GM12872 (cell line): ENCODE results near the gene AKAP9.

Experiments
- TF ChIP-seq, protein P1 (sequence below): IDR thresholded peaks from 3 replicates; pipeline ENCODE4 v1.5.1; 2011; ENCODE audit warnings: low read depth, mild to moderate bottlenecking, low read length, moderate library complexity; ENCODE audit not compliant: insufficient read depth

AKAP9 gene

DNA sequence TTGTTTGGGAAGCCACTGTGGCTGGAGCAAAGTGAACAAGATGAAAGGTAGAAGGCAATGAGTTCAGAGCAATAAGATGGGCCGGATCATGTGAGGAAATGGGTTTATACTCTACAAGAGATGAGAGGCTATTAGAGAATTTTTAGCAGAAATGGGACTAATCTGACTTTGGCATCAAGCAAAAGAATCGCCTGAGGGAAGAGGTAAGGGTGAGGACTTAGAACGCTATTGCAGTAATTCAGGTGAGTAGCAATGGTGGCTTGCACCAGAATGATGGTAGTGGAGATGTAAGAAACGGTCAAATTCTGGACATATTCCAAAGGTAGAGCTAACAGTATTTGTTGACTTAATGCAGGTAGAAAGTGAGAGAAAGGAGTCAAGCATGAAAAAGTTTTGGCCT is 29.5 kb upstream of the AKAP9 start:
- TF ChIP-seq, protein P1, sequence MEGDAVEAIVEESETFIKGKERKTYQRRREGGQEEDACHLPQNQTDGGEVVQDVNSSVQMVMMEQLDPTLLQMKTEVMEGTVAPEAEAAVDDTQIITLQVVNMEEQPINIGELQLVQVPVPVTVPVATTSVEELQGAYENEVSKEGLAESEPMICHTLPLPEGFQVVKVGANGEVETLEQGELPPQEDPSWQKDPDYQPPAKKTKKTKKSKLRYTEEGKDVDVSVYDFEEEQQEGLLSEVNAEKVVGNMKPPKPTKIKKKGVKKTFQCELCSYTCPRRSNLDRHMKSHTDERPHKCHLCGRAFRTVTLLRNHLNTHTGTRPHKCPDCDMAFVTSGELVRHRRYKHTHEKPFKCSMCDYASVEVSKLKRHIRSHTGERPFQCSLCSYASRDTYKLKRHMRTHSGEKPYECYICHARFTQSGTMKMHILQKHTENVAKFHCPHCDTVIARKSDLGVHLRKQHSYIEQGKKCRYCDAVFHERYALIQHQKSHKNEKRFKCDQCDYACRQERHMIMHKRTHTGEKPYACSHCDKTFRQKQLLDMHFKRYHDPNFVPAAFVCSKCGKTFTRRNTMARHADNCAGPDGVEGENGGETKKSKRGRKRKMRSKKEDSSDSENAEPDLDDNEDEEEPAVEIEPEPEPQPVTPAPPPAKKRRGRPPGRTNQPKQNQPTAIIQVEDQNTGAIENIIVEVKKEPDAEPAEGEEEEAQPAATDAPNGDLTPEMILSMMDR, result no peak

DNA sequence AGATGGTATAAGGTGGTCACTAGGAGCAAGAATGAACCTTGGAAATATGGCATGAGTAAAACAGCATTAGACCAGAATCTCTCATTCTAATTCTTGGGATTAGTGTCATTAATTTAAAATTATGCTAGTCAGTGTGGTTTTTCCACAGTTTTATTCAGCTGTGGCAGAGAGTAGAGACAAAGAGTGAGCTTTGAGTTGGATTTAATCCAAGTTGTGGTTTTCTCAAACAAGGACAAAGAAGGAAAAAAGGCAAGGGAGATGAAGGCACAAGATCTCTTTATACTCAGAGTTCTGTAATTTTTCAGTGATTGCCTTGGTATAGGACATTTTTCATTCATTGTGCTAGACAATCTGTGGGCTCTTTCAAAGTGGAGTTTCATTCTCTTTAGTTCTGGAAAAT is 28.2 kb upstream of the AKAP9 start:
- TF ChIP-seq, protein P1, result no peak

DNA sequence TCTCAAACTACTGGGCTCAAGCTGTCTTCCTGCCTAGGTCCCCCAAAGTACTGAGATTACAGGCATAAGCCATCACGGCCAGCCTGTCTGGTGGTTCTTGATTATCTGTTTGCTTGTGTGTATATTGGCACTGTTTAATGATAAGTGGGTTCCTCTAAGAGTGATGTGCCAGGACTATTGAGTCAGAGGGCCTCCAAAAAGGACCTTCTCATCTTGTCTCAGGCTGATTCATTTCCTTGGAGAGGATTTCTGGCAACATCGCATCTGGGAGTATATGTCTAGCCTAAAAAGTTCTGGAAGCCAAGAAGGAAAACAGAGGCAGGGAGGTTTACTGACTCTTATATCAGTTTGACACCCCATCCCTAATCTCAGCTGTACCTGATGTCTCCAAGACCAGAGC is 27.1 kb upstream of the AKAP9 start:
- TF ChIP-seq, protein P1, result no peak

DNA sequence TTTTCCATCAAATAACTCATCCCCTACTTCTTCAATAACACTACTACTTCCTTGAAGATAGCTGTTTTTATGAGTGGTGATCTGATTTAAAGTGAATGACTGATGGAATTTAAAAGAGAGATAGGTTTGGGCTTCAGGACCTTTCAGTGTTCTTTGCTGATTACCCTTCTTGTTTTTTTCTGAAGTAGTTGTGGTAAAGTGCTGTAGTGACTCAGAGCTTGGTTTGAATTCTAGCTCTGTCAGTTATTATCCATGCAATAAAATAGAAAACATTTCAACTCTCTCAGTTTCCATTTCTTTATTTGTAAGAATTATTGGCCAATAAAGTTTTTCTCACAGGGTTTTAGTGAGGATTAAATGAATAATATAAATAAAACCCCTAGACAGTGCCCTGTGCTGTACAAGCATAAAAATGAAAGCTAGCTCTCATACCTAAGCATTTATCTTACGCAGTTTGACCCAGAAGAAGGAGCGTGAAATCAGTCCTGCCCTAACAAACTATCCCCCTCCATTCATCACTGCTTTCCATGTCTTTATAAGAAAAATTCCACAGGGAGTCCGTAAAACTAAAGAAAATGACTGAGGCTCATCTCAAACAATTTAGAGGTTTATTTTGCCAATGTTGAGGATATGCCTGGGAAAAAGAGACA is 25.1 kb upstream of the AKAP9 start:
- TF ChIP-seq, protein P1, result no peak

DNA sequence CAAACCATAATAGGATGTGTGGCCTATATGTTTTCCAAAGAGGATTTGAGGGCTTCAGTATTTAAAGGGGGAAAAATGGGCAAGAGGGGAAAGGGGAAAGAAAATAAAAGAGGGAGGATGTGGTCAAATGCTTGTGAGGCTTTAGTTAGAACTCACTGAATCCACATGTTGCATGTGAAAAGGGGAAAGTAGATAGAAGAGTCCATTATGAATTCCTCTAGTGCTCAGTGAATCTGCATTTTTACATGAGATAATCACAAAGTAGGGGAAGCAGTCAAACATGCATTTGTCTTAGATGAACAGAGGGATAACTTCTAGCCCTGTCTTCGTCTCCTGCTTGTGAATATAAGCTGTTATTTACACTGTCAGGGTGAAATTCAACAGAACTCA is 24.6 kb upstream of the AKAP9 start:
- TF ChIP-seq, protein P1, result no peak

DNA sequence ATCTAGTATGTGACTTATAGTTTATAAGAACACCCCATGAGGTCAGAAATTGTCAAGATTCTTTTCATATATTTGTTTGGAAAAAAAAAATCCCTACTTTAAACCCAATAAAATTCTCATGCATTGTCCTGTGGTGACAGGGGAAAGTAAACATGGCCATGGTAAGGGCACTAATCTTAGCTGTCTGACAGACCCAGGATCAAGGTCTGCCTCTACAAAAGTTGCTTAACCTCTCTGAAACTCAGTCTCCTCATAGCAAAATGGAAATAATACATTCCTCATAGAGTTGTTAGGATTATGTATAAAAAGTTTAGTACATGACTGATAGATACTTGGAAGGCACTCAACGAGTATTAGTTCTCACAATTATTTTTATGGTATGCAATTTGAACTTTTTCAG is 22.3 kb upstream of the AKAP9 start:
- TF ChIP-seq, protein P1, result no peak

DNA sequence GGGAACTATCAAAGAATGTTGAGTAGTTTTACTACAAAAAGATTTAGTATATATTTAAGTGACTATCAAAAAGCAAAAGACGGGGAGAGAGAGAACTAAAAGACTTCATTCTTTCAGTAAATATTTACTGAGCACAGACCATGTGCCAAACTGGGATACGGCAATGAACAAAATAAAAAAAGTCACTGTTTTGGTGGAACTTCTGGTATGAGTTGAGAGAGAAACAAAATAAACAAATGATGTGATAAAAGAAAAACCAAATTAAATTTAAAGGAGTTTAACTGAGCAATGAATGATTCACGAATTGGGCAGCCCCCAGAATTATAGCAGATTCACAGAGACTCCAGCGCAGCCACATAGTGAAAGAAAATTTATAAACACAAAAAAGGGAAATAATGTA is 17.8 kb upstream of the AKAP9 start:
- TF ChIP-seq, protein P1, result no peak
